ENCODE data around the gene FBXL7. TPM values are rescaled to one million over a fixed set of nuclear protein-coding genes. Genes with fewer than 3 reads are reported as not detected.
A peak's percentile ranks its signal among the peaks of the same experiment; 100 is the strongest.

Gene FBXL7
- total and polyA plus RNA-seq, 2 of the 8 experiments (the other 6 are each of a cell fraction or from before 2014, with no cell fraction given) = 17.7 to 17.8 TPM

- Histone ChIP-seq H2BK5ac (ENCODE audit: low read depth, low read length) (no peak overlapping the region), H2BK12ac (ENCODE audit: low read depth, low read length) (no peak overlapping the region), H4K5ac (ENCODE audit: insufficient read length, low read depth, low read length) (no peak overlapping the region), H3K36me3 (ENCODE audit: control insufficient read depth in 2 of 4, insufficient read depth in 4 of 4, low read length in 3 of 4) (no peaks in the 10 kb centered on the region; a peak in 1 of 8 replicates), H3K4me3 (ENCODE audit: extremely low read depth in 1 of 4, insufficient read depth in 2 of 4, low read depth in 3 of 4, low read length in 4 of 4) (no peak overlapping the region), H3K18ac (ENCODE audit: extremely low read depth, low read length) (no peak overlapping the region), H3K27ac (ENCODE audit: low read depth, low read length) (no peak overlapping the region), H3K4me2 (ENCODE audit: insufficient read depth in 1 of 2, low read depth in 2 of 2, low read length in 2 of 2) (0 out of 4 replicates have a peak overlapping the region, but pooled peaks of 1 of the 2 experiments have one; percentile 32), H3K27me3 (replicated peaks in 1 of 4; ENCODE audit: control insufficient read depth in 3 of 4, extremely low read depth in 1 of 4, insufficient read depth in 3 of 4, low read length in 3 of 4) (no peaks in the 10 kb centered on the region), H2AK5ac (ENCODE audit: low read depth, low read length) (no peak overlapping the region), H3K9me3 (ENCODE audit: insufficient read depth in 2 of 2, low read depth in 1 of 2, low read length in 1 of 2) (no peaks in the 10 kb centered on the region), H3K23ac (ENCODE audit: insufficient read length) (no peak overlapping the region), H4K20me1 (replicated peaks in 1 of 2; ENCODE audit: control insufficient read depth in 1 of 2, insufficient read depth in 2 of 2, low read length in 2 of 2) (peaks cover 0 to 2% of the 10 kb centered on the region in 2 experiments), H3K9ac (replicated peaks in 1 of 4; ENCODE audit: extremely low read depth in 1 of 4, low read depth in 3 of 4, low read length in 3 of 4) (no peak overlapping the region), H4K91ac (replicated peaks; ENCODE audit: insufficient read length, low read length) (no peak overlapping the region), H3K56ac (replicated peaks; ENCODE audit: insufficient read length, low read depth, low read length) (no peak overlapping the region), H3K23me2 (ENCODE audit: low read depth, low read length) (0 out of 2 replicates have a peak, but pooled peaks cover 2% of the 10 kb centered on the region), H2AFZ (ENCODE audit: low read length) (no peak overlapping the region), H3K4ac (replicated peaks; ENCODE audit: insufficient read length, low read depth, low read length) (no peak overlapping the region), H2BK15ac (ENCODE audit: low read length) (no peak overlapping the region), H3K79me1 (ENCODE audit: low read depth, low read length) (peaks cover 6% of the 10 kb centered on the region), H3K79me2 (ENCODE audit: control insufficient read depth in 1 of 2, insufficient read depth in 2 of 2, low read length in 2 of 2) (peaks cover 0 to 19% of the 10 kb centered on the region in 2 experiments; a peak in 2 of 4 replicates), H3K4me1 (replicated peaks in 1 of 4; ENCODE audit: control insufficient read depth in 3 of 4, insufficient read depth in 4 of 4, low read length in 3 of 4) (peaks cover 1 to 13% (median 8%) of the 10 kb centered on the region in 4 experiments; a peak in 4 of 7 replicates), H2BK20ac (ENCODE audit: low read length) (no peak overlapping the region), H2BK120ac (replicated peaks; ENCODE audit: low read depth, low read length) (no peak overlapping the region), H3K14ac (ENCODE audit: insufficient read length) (no peak overlapping the region), H4K8ac (ENCODE audit: extremely low read depth, insufficient read depth, low read length) (no peak overlapping the region)
- DNase-seq (ENCODE audit: low read depth in 1 of 2, low spot score in 2 of 2) (peak in 1 of 2 experiments; percentile 7), FAIRE-seq (no peak)
- 70% methylated on average over 4 of the region's 4 CpGs; no CpG with 5 or more reads in 1 of the 2 experiments for WGBS, 2 experiments (ENCODE audit: extremely low coverage in 1 of 2, insufficient coverage in 1 of 2, insufficient read length in 1 of 2, insufficient replicate concordance in 2 of 2, low coverage in 1 of 2, low lambda C conversion rate in 2 of 2, missing lambda C conversion rate in 1 of 2)
- TF ChIP-seq RXRA (IDR thresholded peaks at IDR 0.05; ENCODE audit: insufficient read depth, low read depth, low read length) (no peak), SRF (IDR thresholded peaks at IDR 0.05; ENCODE audit: low read depth, low read length) (no peak), CTBP2 (IDR thresholded peaks at IDR 0.05; ENCODE audit: borderline replicate concordance, insufficient read depth, insufficient read length, low read length) (no peak), CHD2 (IDR thresholded peaks at IDR 0.05; ENCODE audit: low read length) (no peak), SIN3A (conservative IDR thresholded peaks at IDR 0.05 in 1 of 2, IDR thresholded peaks at IDR 0.05 in 1 of 2; ENCODE audit: low read depth in 1 of 2, low read length in 2 of 2) (peak; percentile 89 to 93; a peak in 3 of 4 replicates), CTCF (IDR thresholded peaks at IDR 0.05; ENCODE audit: control extremely low read depth in 1 of 3, insufficient read depth in 1 of 3, low read depth in 1 of 3, low read length in 3 of 3) (peak in 2 of 3 experiments; percentile 0 to 9; a peak in 2 of 4 replicates), YY1 (IDR thresholded peaks at IDR 0.05; ENCODE audit: low read depth, low read length) (no peak), CEBPB (IDR thresholded peaks at IDR 0.05; ENCODE audit: low read depth, low read length) (peak; percentile 97), TCF12 (IDR thresholded peaks at IDR 0.05; ENCODE audit: low read depth, low read length) (0 out of 2 replicates have a peak, but pooled peaks have one; percentile 50)
- ChIA-PET CTCF (ENCODE audit: partially characterized antibody) (interaction anchor here (0.8 to 1.5 kb wide), 2 partner anchors 10 to 12 kb away, joined by 3 read pairs; no protein-coding TSS in a partner anchor), POLR2A (ENCODE audit: partially characterized antibody) (no interaction called here)
These were observed 101.3 kb downstream of the FBXL7 start for GRCh38 chr5:15601274-15601673.

Data from H1 (cell line).